Mucosa of rectum (tissue), 2 donors: ENCODE results near the gene KCNJ10.

Experiments used
- H3K27ac ChIP-seq, 2 donors: one replicate each; pipeline ENCODE4 v1.7.0; 2013; ENCODE audit warnings: inconsistent platforms in 2 of 2, low read depth in 2 of 2, low read length in 2 of 2
- H3K27me3 ChIP-seq, 2 donors: one replicate each; pipeline ENCODE4 v1.7.0; 2013; ENCODE audit warnings: low read length in 2 of 2; ENCODE audit not compliant: control insufficient read depth in 2 of 2, insufficient read depth in 2 of 2
- H3K36me3 ChIP-seq, 2 donors: one replicate each; pipeline ENCODE4 v1.7.0; 2013; ENCODE audit warnings: low read length in 2 of 2; ENCODE audit not compliant: control insufficient read depth in 2 of 2, insufficient read depth in 2 of 2
- H3K4me1 ChIP-seq, 2 donors: one replicate each; pipeline ENCODE4 v1.7.0; 2013; ENCODE audit warnings: low read length in 2 of 2, mild to moderate bottlenecking in 1 of 2; ENCODE audit not compliant: control insufficient read depth in 2 of 2, insufficient read depth in 2 of 2
- H3K4me3 ChIP-seq, 2 donors: one replicate each; pipeline ENCODE4 v1.7.0; 2013; ENCODE audit warnings: low read length in 2 of 2
- H3K9ac ChIP-seq, 2 donors: one replicate each; pipeline ENCODE4 v1.7.0; 2013; ENCODE audit warnings: low read length in 2 of 2, low read depth in 1 of 2, mild to moderate bottlenecking in 1 of 2
- H3K9me3 ChIP-seq, 2 donors: one replicate each; pipeline ENCODE4 v1.7.0; 2013; ENCODE audit warnings: low read length in 2 of 2; ENCODE audit not compliant: control insufficient read depth in 2 of 2
- donor health status: healthy.
- donor health status: Normal muscosa, but diverticular disease.

Gene KCNJ10

GRCh38 chr1:160047111-160047991 lies 22.6 kb downstream of the KCNJ10 start:
- Histone ChIP-seq H3K4me3 (peak overlapping the region in 1 of 2 donors; percentile 60), H3K36me3 (no peaks in the 10 kb centered on the region), H3K27me3 (peaks cover 2 to 5% of the 10 kb centered on the region in 2 donors), H3K4me1 (peaks cover 3 to 6% of the 10 kb centered on the region in 2 donors), H3K27ac (no peak overlapping the region), H3K9ac (no peak overlapping the region), H3K9me3 (no peaks in the 10 kb centered on the region)

GRCh38 chr1:160046494-160047110 lies 23.4 kb downstream of the KCNJ10 start:
- H3K4me1 ChIP-seq, result peaks cover 3 to 6% of the 10 kb centered on the region in 2 donors
- no peak overlapping the region for H3K9ac ChIP-seq
- H3K36me3 ChIP-seq, result no peaks in the 10 kb centered on the region
- H3K9me3 ChIP-seq, result no peaks in the 10 kb centered on the region
- peak overlapping the region in 1 of 2 donors; percentile 60 for H3K4me3 ChIP-seq
- H3K27ac ChIP-seq, result no peak overlapping the region
- peaks cover 0 to 3% of the 10 kb centered on the region in 2 donors for H3K27me3 ChIP-seq

GRCh38 chr1:160045653-160046052 lies 24.3 kb downstream of the KCNJ10 start:
- peaks cover 3 to 6% of the 10 kb centered on the region in 2 donors for H3K4me1 ChIP-seq
- H3K36me3 ChIP-seq, result no peaks in the 10 kb centered on the region
- H3K9ac ChIP-seq, result no peak overlapping the region
- no peak overlapping the region for H3K27ac ChIP-seq
- H3K9me3 ChIP-seq, result no peaks in the 10 kb centered on the region
- H3K27me3 ChIP-seq, result no peaks in the 10 kb centered on the region
- H3K4me3 ChIP-seq, result no peak overlapping the region

GRCh38 chr1:160043543-160043942 lies 26.4 kb downstream of the KCNJ10 start:
- Histone ChIP-seq H3K27me3 (no peaks in the 10 kb centered on the region), H3K9ac (no peak overlapping the region), H3K27ac (no peak overlapping the region), H3K36me3 (no peaks in the 10 kb centered on the region), H3K4me1 (peaks cover 3 to 6% of the 10 kb centered on the region in 2 donors), H3K9me3 (no peaks in the 10 kb centered on the region), H3K4me3 (no peak overlapping the region)

- H3K27me3 ChIP-seq, result no peaks in the 10 kb centered on the region
- H3K4me1 ChIP-seq, result no peaks in the 10 kb centered on the region
Observed at GRCh38 chr1:160040476-160040875, 29.5 kb downstream of the KCNJ10 start.

GRCh38 chr1:160032165-160032820 lies 37.7 kb downstream of the KCNJ10 start:
- Histone ChIP-seq H3K27me3 (no peaks in the 10 kb centered on the region), H3K4me1 (peaks cover 16 to 17% of the 10 kb centered on the region in 2 donors), H3K4me3 (peak overlapping the region; percentile 95 to 97), H3K9ac (peak overlapping the region; percentile 71 to 75), H3K27ac (peak overlapping the region; percentile 30 to 70), H3K36me3 (no peaks in the 10 kb centered on the region), H3K9me3 (no peaks in the 10 kb centered on the region)

More at GRCh38 chr1:160040476-160040875, 29.5 kb downstream of the KCNJ10 start:
- no peaks in the 10 kb centered on the region for H3K36me3 ChIP-seq
- no peak overlapping the region for H3K27ac ChIP-seq
- no peak overlapping the region for H3K9ac ChIP-seq
- H3K4me3 ChIP-seq, result no peak overlapping the region
- H3K9me3 ChIP-seq, result no peaks in the 10 kb centered on the region

- H3K4me3 ChIP-seq, result peak within 1 kb of the TSS; percentile 95 to 97
- no peaks in the 10 kb centered on the region for H3K27me3 ChIP-seq
- H3K9me3 ChIP-seq, result no peaks in the 10 kb centered on the region
- H3K27ac ChIP-seq, result peak within 1 kb of the TSS; percentile 59 to 70
- peak within 1 kb of the TSS; percentile 75 to 84 for H3K9ac ChIP-seq
- peaks cover 16 to 17% of the 10 kb centered on the region in 2 donors for H3K4me1 ChIP-seq
- no peaks in the 10 kb centered on the region for H3K36me3 ChIP-seq
Observed at GRCh38 chr1:160031365-160032164, 38.4 kb downstream of the KCNJ10 start, which contains the start of gene PIGM. TSS of gene PIGM (minus strand) at chr1:160031990. CDS start at chr1:160031739, 251 bp downstream.

- Histone ChIP-seq H3K27me3 (no peaks in the 10 kb centered on the region), H3K9me3 (no peaks in the 10 kb centered on the region), H3K9ac (peak overlapping the region; percentile 75 to 84), H3K4me1 (peaks cover 16 to 17% of the 10 kb centered on the region in 2 donors), H3K27ac (peak overlapping the region; percentile 59 to 70), H3K4me3 (peak overlapping the region; percentile 95 to 97), H3K36me3 (no peaks in the 10 kb centered on the region)
Observed at GRCh38 chr1:160030657-160031364, 39.1 kb downstream of the KCNJ10 start.

- Histone ChIP-seq H3K4me3 (no peak overlapping the region), H3K4me1 (peaks cover 16 to 17% of the 10 kb centered on the region in 2 donors), H3K9me3 (no peaks in the 10 kb centered on the region), H3K9ac (no peak overlapping the region), H3K27me3 (no peaks in the 10 kb centered on the region), H3K36me3 (no peaks in the 10 kb centered on the region), H3K27ac (no peak overlapping the region)
Observed at GRCh38 chr1:160028426-160028825, 41.5 kb downstream of the KCNJ10 start.
